Naive B cell (primary cell): Measurements from ENCODE around the gene ZNF70. TPM values are rescaled to one million over a fixed set of nuclear protein-coding genes. Genes with fewer than 3 reads are reported as not detected.

ENCODE experiments used
- ATAC-seq, 2 donors: fragments of 150-1000 bp; cut with Tn5 transposase; 2 replicates each; pipeline ENCODE4 v1.10.0; 2021; ENCODE audit warnings: low read depth in 2 of 2, mild to moderate bottlenecking in 2 of 2, moderate library complexity in 2 of 2
- DNase-seq: peaks from one replicate; pipeline ENCODE4 v3.0.0; 2022
- H3K27ac Mint-ChIP-seq, 6 donors: one replicate each; pipeline ENCODE4 v1.8.0; 2020 to 2022; ENCODE audit warnings: mild to moderate bottlenecking in 6 of 6, mixed read lengths in 6 of 6, moderate library complexity in 5 of 6, inconsistent platforms in 2 of 6
- H3K27me3 Mint-ChIP-seq, 3 donors: one replicate each; pipeline ENCODE4 v1.8.0; 2021 to 2022; ENCODE audit warnings: mixed read lengths in 3 of 3, mild to moderate bottlenecking in 1 of 3
- H3K36me3 Mint-ChIP-seq, 2 donors: one replicate each; pipeline ENCODE4 v1.8.0; 2020 to 2022; ENCODE audit warnings: mixed read lengths in 2 of 2, inconsistent platforms in 1 of 2, mild to moderate bottlenecking in 1 of 2
- H3K4me1 Mint-ChIP-seq, 3 donors: one replicate each; pipeline ENCODE4 v1.8.0; 2020 to 2022; ENCODE audit warnings: mixed read lengths in 3 of 3, inconsistent platforms in 1 of 3, mild to moderate bottlenecking in 1 of 3, moderate library complexity in 1 of 3
- H3K4me3 Mint-ChIP-seq, 8 donors: one replicate each; pipeline ENCODE4 v1.8.0; 2020 to 2022; ENCODE audit warnings: mild to moderate bottlenecking in 8 of 8, mixed read lengths in 8 of 8, moderate library complexity in 8 of 8, inconsistent platforms in 2 of 8
- H3K9me3 Mint-ChIP-seq, 7 donors: one replicate each; pipeline ENCODE4 v1.8.0; 2020 to 2022; ENCODE audit warnings: mixed read lengths in 7 of 7, mild to moderate bottlenecking in 5 of 7, inconsistent platforms in 2 of 7, moderate library complexity in 1 of 7
- polyA plus RNA-seq, 6 donors: library from polyadenylated mRNA; unstranded; fragments of 300-500 nt; fragmentation: Illumina TruSeq; gene quantifications; one replicate each; pipeline ENCODE4 v1.2.3, GENCODE V29; 2021; ENCODE audit warnings: low read depth in 6 of 6

The ZNF70 gene
- polyA plus RNA-seq, 6 donors from 2014 or later: 0.22 to 1.0 (median 0.47) TPM; not detected in 1

DNA sequence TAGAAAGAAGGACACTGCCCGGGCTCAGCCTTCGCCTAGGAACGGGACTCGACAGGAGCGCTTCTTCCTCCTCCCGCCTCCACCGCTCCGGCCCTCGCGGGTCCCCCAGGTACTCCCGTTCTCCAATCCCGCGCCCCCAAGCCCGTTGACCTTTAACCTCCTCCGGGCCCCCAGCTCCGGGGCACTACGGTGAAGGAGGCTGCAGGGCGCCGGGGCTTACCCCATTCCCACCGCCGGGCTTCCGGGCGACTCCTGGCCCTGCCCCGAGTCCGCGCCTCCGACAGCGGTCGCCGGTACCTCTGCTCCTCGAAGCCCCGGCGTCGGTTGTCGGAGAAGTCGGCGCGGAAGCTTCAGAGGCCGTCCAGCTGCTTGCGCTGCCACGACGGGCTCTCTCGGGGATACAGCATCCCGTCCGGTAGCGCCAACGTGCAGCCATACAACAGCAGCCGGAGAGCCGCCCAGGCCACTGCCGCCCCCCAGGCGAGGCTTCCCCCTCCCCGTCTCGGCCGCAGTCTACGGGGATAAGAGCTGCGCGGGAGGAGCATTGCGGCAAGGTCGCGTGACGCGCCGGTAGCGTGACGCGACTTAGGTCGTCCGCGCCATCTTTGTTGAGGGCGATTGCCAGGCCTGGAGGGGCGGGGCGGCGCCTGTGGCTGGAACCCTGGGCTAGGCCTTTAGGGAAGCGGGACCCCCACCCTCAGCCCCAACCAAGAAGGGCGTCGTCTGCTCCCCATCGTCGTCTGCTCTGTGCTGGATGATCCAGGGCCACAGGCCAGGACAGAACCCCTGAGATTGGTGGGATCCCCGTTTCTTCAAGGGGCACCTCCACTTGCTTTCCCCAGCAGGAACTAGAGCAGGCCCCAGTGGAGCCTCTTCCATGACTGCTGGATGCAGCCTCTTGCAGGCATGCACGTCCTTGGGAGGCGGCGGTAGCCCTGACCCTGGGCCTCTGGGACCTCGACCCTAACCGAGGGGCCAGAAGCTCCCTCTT, 33.8 kb downstream of the ZNF70 start:
- Mint-ChIP-seq H3K4me3 (peak overlapping the region; percentile 79 to 92 (median 86)), H3K27ac (peak overlapping the region; percentile 57 to 90 (median 84)), H3K36me3 (peaks cover 5 to 8% of the 10 kb centered on the region in 2 donors), H3K9me3 (no peaks in the 10 kb centered on the region), H3K4me1 (peaks cover 7 to 31% (median 26%) of the 10 kb centered on the region in 3 donors), H3K27me3 (no peaks in the 10 kb centered on the region)
- ATAC-seq (peak; percentile 94), DNase-seq (peak; percentile 76)

GRCh38 chr22:23715806-23716375, 35.0 kb downstream of the ZNF70 start:
- no peaks in the 10 kb centered on the region for H3K9me3 Mint-ChIP-seq
- peak overlapping the region in 4 of 6 donors; percentile 14 to 92 (median 74) for H3K27ac Mint-ChIP-seq
- H3K4me3 Mint-ChIP-seq: peak overlapping the region; percentile 49 to 92 (median 84)
- peaks cover 8 to 12% of the 10 kb centered on the region in 2 donors for H3K36me3 Mint-ChIP-seq
- H3K27me3 Mint-ChIP-seq: no peaks in the 10 kb centered on the region
- peaks cover 7 to 31% (median 29%) of the 10 kb centered on the region in 3 donors for H3K4me1 Mint-ChIP-seq
- DNase-seq: no peak
- ATAC-seq: no peak

DNA sequence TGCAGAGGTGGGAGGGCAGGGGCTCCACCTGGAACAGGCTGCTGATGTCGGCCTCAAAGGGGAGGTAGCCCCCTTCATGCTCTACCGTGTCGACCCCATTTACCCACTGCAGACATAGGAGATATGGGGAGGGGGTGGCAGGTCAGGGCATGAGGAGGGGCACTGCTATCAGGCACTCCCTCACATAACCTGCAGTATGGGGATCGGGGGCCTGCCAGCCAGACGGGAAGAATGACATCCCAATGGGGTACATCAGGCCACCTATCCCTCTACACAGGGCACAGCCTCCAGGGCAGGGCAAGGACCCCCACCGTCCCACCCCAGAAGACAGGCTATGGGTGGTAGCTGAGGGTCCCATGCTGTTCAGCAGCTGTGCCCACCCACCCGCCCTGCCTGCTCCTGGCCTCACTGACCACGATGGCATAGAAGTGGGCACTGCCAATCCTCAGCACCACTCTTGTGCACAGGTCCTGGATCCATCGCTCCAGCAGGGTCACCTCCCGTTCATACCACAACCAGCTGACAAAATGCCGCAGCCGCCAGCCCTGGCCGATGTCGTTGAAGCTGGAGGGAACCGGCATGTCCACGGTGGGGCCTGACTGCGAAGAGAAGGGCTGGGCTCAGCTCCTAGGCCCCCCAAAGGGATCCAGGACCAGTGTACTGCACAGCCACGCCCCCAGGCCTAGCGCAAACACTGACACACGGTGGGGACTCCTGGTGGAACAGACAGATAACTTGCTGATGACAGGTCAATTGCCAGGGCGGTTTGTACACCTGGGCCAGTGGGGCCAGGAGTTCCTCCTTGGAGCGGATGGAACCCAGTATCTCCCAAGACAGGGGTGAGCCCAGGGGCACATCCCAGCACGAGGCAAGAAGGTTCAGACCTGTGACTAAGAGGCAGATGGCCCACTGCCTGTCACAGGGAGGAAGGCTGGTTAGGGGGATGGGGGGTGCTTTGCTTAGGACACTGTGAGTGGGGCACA, 36.0 kb downstream of the ZNF70 start:
- ATAC-seq: no peak
- peaks cover 7 to 31% (median 30%) of the 10 kb centered on the region in 3 donors for H3K4me1 Mint-ChIP-seq
- no peak for DNase-seq
- peak overlapping the region; percentile 49 to 88 (median 84) for H3K4me3 Mint-ChIP-seq
- H3K9me3 Mint-ChIP-seq: no peaks in the 10 kb centered on the region
- no peaks in the 10 kb centered on the region for H3K27me3 Mint-ChIP-seq
- peak overlapping the region in 4 of 6 donors; percentile 59 to 92 (median 84) for H3K27ac Mint-ChIP-seq
- peaks cover 8 to 19% of the 10 kb centered on the region in 2 donors for H3K36me3 Mint-ChIP-seq

DNA sequence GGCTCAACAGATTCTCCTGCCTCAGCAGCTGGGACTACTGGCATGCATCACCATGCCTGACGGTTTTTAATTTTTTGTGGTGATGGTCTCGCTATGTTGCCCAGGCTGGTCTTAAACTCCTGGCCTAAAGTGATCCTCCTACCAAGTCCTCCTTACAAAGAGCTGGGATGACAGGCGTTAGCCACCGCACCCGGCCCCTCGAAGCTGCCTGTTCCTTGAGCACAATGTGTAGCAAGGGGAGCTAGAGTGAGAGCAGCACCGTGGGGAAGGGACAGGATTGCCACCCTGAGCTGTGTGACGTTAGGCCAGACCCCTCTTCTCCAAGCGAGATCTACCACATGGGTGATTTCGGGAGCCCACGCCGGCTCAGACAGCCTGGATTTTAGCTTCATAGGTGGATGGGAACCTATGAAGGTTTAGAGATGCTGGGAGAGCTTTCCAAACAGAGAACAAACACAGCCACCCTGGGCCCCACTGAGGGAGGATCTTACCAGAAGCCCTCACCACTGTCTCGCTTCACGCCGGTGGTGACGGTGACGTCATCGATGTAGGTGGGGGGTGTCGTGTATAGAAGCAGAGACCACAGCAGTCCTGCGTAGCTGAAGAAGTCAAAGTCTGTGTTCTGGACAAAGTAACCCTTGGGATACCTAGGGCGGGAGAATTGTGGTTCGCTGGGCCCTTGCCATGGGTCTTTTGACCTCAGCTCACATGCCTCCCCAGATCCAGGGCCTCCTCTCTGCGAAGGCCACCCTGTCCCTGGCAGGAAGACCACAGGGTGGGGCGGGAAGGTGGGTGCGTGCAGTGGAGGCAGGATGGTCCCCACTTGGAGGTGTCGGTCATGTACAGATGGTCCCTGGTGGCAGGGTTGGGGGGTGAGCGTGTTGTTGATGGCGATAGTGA, 37.0 kb downstream of the ZNF70 start:
- Mint-ChIP-seq H3K36me3 (peaks cover 8 to 19% of the 10 kb centered on the region in 2 donors), H3K4me1 (peaks cover 7 to 31% (median 30%) of the 10 kb centered on the region in 3 donors), H3K9me3 (no peaks in the 10 kb centered on the region), H3K27me3 (no peaks in the 10 kb centered on the region), H3K27ac (peak overlapping the region in 4 of 6 donors; percentile 47 to 83 (median 78)), H3K4me3 (peak overlapping the region in 7 of 8 donors; percentile 12 to 76 (median 60))
- ATAC-seq (no peak), DNase-seq (no peak)

DNA sequence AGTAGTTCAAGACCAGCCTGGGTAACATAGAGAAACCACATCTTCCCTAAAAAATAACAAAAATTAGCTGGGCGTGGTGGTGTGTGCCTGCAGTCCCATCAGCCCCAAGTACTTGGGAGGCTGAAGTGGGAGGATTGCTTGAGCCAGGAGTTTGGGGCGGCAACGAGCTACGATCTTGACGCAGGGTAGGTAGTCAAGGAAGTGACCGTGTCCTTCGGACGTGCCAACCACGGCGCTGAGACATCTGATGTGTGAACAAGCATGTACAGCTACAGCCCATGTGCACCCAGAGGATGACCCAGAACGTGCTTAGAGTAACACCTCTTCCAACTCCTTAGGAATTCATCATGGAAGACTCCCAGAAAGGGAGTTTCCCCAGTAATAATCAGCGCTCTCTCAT, 38.7 kb downstream of the ZNF70 start:
- Mint-ChIP-seq H3K27ac (peak overlapping the region in 1 of 6 donors; percentile 47), H3K36me3 (peaks cover 19 to 28% of the 10 kb centered on the region in 2 donors), H3K4me1 (peaks cover 7 to 28% (median 26%) of the 10 kb centered on the region in 3 donors), H3K27me3 (no peaks in the 10 kb centered on the region), H3K9me3 (no peaks in the 10 kb centered on the region), H3K4me3 (peak overlapping the region in 1 of 8 donors; percentile 22)
- DNase-seq (no peak), ATAC-seq (no peak)

GRCh38 chr22:23709107-23709506, 41.8 kb downstream of the ZNF70 start:
- Mint-ChIP-seq H3K4me3 (no peak overlapping the region), H3K36me3 (peaks cover 38 to 45% of the 10 kb centered on the region in 2 donors), H3K9me3 (no peaks in the 10 kb centered on the region), H3K27me3 (no peaks in the 10 kb centered on the region), H3K27ac (peak overlapping the region in 1 of 6 donors; percentile 12), H3K4me1 (peaks cover 9 to 13% (median 12%) of the 10 kb centered on the region in 3 donors)
- ATAC-seq (no peak), DNase-seq (no peak)

DNA sequence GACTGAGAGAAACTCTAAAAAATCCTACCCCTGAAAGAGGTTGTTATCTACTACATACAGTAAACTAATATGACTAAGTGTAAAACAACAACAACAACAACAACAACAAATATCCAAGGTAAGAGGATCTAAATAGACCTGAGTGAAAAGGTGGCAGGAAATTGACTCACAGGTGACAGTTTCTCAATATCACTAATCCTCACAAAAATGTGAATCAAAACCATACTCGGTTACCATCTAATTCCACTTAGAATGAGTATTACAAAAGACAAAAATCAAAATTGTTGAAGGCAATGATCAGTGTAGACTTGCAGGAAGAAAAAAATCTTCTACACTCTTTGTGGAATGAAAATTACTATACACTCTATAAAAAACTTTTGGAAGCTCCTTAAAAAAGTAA, 42.6 kb downstream of the ZNF70 start:
- Mint-ChIP-seq H3K4me1 (peaks cover 7 to 9% (median 8%) of the 10 kb centered on the region in 3 donors), H3K4me3 (no peak overlapping the region), H3K27me3 (no peaks in the 10 kb centered on the region), H3K9me3 (no peaks in the 10 kb centered on the region), H3K27ac (peak overlapping the region in 2 of 6 donors; percentile 40 to 62), H3K36me3 (peaks cover 36 to 40% of the 10 kb centered on the region in 2 donors)
- no peak for ATAC-seq
- DNase-seq: no peak

GRCh38 chr22:23705358-23705757, 45.6 kb downstream of the ZNF70 start:
- H3K27me3 Mint-ChIP-seq: no peaks in the 10 kb centered on the region
- no peak for DNase-seq
- no peak overlapping the region for H3K4me3 Mint-ChIP-seq
- H3K27ac Mint-ChIP-seq: peak overlapping the region in 1 of 6 donors; percentile 68
- H3K4me1 Mint-ChIP-seq: peaks cover 5 to 20% (median 14%) of the 10 kb centered on the region in 3 donors
- no peak for ATAC-seq
- H3K9me3 Mint-ChIP-seq: no peaks in the 10 kb centered on the region
- H3K36me3 Mint-ChIP-seq: peaks cover 35 to 55% of the 10 kb centered on the region in 2 donors

DNA sequence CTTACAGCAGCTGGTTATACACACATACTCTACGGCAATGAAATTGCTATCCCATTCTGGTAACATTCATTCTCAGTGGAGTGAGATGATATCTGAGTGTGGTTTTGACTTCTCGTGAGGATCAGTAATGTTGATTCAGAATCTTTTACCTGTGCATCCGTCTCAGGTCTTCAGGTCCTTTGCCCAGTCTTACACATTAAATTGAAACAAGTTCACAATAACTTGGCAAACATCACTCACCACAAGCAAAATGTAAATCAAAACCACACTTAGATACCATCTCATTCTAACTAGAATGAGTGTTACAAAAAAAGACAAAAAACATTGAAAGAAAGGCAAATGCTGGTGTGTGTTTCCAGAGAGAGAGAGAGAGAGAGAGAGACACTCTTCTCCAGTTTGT, 46.1 kb downstream of the ZNF70 start:
- no peak overlapping the region for H3K4me3 Mint-ChIP-seq
- H3K4me1 Mint-ChIP-seq: peaks cover 5 to 20% (median 14%) of the 10 kb centered on the region in 3 donors
- H3K9me3 Mint-ChIP-seq: no peaks in the 10 kb centered on the region
- no peak for ATAC-seq
- H3K36me3 Mint-ChIP-seq: peaks cover 33 to 55% of the 10 kb centered on the region in 2 donors
- H3K27me3 Mint-ChIP-seq: no peaks in the 10 kb centered on the region
- no peak for DNase-seq
- peak overlapping the region in 1 of 6 donors; percentile 16 for H3K27ac Mint-ChIP-seq

- no peak overlapping the region for H3K4me3 Mint-ChIP-seq
- H3K9me3 Mint-ChIP-seq: no peaks in the 10 kb centered on the region
- no peak overlapping the region for H3K27ac Mint-ChIP-seq
- H3K4me1 Mint-ChIP-seq: peaks cover 5 to 20% (median 14%) of the 10 kb centered on the region in 3 donors
- H3K36me3 Mint-ChIP-seq: peaks cover 33 to 55% of the 10 kb centered on the region in 2 donors
- H3K27me3 Mint-ChIP-seq: no peaks in the 10 kb centered on the region
- no peak for ATAC-seq
- no peak for DNase-seq
Observed at GRCh38 chr22:23704062-23704461, 46.9 kb downstream of the ZNF70 start.

DNA sequence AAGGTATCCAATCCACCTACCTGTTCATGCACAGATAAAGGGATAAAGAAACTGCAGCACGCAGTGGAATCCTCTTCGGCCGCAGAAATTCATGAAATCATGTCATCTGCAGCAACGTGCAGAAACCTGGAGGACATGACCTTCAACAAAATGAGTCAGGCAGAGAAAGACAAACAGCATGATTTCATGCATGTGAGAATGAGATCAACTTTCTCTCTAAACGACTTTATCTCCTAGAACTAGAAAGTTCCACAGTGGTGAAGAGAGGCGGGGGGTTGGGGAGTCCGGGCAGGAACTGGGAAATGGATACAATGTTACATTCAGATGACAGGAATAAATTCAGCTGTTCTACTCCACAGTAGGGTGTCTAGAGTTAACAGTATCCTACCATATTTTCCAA, 50.2 kb downstream of the ZNF70 start:
- H3K4me3 Mint-ChIP-seq: no peak overlapping the region
- H3K36me3 Mint-ChIP-seq: peaks cover 29 to 31% of the 10 kb centered on the region in 2 donors
- DNase-seq: no peak
- no peak for ATAC-seq
- no peaks in the 10 kb centered on the region for H3K27me3 Mint-ChIP-seq
- no peak overlapping the region for H3K27ac Mint-ChIP-seq
- H3K9me3 Mint-ChIP-seq: no peaks in the 10 kb centered on the region
- peaks cover 22 to 37% (median 27%) of the 10 kb centered on the region in 3 donors for H3K4me1 Mint-ChIP-seq
